HCEC 1CT (cell line): ENCODE data around the gene DPYSL4.

Experiments
- DNase-seq: peaks from one replicate; pipeline ENCODE4 v3.0.0-alpha.2; 2017

The DPYSL4 gene

DNA sequence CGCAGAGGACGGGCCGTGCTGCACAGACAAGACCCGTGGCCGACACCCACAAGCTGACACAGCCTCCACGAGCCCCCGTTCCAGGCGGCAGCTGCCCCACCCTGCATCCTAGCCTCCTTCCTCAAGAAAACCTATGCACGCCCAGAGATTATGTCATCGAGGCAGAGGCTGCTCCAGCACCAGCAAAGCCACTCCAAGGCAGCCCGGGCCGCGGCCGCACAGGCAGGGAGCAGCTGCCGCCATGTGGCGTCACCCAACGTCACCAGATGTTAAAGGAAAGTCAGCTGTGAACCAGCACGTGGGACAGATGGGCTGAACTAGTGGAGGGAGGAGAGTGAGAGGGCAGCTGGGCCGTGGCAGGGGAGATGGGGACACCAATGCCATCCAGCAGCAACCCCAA lies 61.2 kb downstream of the DPYSL4 start:
- DNase-seq, result no peak

DNA sequence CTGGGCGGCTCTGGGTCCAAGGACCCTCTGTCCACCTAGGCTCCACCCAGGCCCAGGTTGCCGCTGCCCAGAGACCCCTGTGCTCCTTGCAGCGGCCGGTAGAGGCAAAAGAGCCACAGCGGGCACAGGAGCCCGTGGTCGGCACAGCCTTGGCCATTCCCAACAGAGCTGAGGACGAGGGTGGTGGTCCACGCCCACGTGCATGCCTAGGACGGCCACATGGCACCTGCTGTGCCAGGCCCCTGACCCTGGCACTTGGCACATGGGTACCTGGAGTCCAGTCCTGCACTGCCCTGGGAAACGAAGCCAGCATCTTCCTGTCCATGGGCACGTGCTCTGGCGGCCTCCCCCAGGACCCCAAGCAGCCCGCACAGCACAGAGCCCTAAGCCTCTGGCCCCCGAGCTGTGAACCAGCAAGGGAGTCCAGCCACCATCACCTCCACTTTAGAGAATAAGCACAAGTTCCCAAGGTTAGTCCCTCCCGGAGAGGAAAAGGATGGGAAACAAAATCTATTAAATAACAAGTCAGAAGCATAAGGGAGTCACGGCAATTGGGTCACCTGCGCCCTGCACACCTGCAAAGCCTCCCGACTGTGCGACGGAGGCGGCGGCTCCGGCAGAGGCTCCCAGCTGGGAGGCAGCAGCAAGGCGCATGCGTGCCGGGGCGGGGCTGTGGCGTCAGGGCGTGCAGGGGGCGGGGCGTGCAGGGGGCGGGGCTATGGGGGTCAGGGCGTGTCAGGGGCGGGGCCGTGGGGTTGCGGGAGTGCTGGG lies 61.9 kb downstream of the DPYSL4 start:
- DNase-seq, result no peak

DNA sequence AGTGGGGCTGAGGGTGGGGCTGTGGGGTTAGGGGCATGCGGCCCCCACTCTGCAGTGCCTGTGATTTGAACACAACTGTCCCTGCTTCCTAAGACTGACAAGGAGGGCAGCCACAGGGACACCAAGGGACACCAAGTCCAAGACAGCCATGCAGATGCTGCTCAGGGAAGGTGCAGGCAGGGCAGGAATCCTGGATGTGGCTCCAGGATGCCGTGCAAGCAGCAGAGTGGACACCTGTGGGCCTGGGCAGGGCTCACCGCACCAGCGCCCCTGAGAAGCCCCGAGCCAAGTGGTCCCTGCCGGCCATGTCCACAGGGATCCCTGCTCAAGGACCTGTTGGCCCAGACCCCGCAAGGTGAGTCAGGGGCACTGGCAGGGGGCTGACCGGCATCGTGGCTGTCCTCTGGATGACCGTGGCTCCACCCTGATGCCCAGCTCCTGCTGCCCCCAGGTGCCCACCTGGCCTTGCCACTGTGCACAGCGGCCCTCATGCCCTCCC lies 62.5 kb downstream of the DPYSL4 start:
- DNase-seq, result no peak

DNA sequence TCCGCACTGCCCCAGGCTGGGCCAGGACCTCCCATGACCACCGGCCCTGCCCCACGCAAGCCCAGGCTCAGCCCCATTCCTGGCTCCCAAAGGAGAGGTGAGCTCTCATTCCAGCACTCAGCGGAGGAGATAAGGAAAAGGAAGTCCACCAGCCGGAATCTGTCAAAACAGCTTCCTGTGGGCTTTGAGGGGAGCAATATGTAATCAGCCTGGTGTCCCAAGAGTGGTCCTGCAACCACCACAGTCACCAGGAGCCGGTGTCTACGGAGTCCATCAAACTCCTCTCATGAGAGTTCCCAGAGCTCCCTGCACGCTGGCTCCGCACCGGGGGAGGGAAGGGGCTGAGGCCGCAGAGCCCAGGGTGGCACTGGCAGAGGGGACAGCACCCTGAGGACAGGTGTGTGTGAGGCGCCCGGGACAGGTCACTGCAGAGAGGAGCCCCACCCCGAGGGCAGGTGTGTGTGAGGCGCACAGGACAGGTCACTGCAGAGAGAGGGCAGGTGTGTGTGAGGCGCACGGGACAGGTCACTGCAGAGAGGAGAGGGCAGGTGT lies 63.2 kb downstream of the DPYSL4 start:
- no peak for DNase-seq

DNA sequence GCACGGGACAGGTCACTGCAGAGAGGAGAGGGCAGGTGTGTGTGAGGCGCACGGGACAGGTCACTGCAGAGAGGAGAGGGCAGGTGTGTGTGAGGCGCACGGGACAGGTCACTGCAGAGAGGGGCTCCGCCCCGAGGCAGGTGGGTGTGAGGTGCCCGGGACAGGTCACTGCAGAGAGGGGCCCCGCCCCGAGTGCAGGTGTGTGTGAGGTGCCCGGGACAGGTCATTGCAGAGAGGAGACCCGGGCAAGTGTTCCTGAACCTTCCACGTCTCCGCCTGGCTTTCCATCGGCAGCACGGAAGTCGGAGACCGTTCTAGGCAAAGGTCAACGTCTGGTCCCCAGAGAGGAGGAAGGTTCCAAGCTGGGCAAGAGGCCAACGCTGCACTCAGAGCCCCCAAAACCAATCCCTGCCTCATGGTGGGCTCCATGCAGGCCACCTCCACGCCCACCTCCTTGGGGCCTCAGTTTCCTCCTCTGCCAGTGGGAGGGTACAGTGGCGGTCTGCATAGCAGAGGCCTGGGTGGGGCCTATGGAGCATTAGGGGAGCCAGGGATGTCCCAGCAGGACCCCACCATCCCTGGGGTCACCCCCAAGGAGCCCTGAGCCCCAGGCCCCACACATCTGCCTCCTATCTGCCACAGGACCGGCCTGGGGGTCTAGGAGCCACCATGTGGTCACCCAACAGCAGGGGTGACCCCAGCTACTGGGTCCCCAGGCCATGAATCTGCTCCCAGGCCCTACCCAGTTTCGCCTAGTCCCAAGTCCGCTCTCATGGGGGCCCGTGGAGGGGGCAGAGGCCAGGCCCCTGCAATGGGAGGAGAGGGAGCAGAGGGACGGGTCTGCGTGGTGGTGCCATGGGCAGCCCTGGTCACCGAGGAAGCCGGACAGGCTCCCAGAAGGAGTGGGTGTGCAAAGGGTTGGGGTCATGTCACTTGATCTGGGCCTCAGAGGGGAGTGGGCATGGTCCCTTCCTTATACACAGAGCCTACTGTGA lies 64.0 kb downstream of the DPYSL4 start:
- DNase-seq, result no peak

DNA sequence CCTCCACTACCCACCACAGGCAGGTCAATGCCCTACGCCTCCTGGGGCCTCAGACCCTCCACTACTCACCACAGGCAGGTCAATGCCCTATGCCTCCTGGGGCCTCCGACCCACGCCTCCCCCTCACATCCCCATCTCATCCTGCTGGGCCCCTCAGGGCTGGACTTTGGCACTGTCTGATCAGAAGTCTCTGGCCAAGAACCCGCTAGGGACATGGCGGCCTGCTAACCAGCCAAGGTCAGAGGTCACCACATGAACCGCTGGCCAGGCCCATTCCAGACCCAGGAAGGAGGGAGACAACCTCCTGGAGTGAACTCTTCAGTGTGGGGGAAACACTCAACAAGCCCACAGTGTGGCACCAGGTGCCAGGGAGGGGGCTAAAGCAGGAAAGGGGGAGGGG lies 65.2 kb downstream of the DPYSL4 start:
- DNase-seq, result no peak

DNA sequence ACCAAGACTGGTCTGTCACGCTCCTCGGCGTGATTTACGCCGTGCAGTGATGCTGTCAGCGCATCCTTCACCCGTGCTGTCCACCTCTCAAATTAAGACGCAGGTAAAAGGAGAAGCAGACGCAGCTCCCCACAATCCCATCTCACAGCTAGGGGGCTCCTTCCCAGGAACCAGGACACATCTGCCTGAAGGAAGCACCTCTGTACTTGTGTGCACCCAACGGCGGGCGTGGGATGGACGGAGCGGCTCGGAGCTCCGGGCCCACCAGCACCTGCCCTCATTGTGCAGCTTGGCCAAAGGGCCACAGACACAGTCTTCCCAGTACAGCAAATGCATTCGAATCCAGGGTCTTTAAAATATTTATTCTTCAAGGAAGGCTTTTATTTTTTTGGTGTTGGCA lies 65.7 kb downstream of the DPYSL4 start:
- no peak for DNase-seq

DNA sequence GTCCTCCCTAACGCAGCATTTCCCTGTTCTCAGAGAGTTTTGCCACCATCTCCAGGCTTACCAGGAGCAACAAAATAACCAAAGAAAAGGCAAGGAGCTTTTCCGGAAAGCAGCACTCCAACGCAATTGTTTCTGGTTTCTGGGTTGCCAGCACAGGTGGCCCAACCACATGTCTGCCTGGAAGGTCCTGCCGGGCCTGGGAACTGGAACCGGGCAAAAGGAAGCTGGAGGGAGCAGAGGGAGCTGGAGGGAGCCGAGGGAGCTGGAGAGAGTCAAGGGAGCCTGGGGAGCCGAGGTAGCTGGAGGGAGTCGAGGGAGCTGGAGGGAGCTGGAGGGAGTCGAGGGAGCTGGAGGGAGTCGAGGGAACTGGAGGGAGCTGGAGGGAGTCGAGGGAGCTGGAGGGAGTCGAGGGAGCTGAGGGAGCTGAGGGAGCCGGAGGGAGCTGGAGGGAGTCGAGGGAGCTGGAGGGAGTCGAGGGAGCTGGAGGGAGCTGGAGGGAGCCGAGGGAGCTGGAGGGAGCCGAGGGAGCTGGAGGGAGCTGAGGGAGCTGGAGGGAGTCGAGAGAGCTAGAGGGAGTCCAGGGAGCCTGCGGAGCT lies 66.4 kb downstream of the DPYSL4 start:
- no peak for DNase-seq

DNA sequence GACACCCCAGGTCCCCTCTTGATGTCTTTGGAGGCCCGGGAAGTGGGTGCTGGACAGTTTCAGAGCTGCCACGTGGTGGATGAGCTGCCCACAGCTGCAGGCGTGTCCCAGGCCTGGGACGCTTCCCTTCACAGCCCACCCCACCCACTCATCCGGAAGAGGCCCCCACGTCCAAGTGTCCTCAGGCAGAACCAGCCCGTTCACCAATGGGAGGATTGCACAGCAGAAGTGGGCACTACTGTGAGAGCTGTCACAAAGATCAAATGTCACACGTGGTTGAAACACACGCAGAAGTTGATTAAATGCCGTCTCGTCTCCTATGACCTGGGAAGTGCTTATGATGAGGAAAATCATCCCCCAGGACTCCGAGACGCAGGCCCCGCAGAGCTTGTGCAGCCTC lies 68.1 kb downstream of the DPYSL4 start:
- no peak for DNase-seq
